H1 (cell line): ENCODE measurements around the gene NKTR. TPM values are rescaled to one million over a fixed set of nuclear protein-coding genes. Genes with fewer than 3 reads are reported as not detected.

Source experiments
- ASH2L ChIP-seq: fragments of 200-600, 300-600 bp; sonication (generic); IDR thresholded peaks from one replicate; pipeline ENCODE4 v1.7.1; 2017; ENCODE audit warnings: low read length
- BACH1 ChIP-seq: IDR thresholded peaks from 2 replicates; pipeline ENCODE4 v1.6.1; 2012; ENCODE audit warnings: low read length, improper control_type of control experiment
- BRCA1 ChIP-seq: IDR thresholded peaks from 2 replicates; pipeline ENCODE4 v1.6.1; 2012; ENCODE audit warnings: low read depth, low read length, improper control_type of control experiment
- CBX8 ChIP-seq: fragments of 300-800, 300-1000 bp; sonication (generic); IDR thresholded peaks from 2 replicates; pipeline ENCODE4 v1.7.1; 2016; ENCODE audit warnings: low read depth, low read length, borderline replicate concordance
- CHD2 ChIP-seq: IDR thresholded peaks from 2 replicates; pipeline ENCODE4 v1.6.1; 2012; ENCODE audit warnings: low read length, improper control_type of control experiment
- CHD7 ChIP-seq: fragments of 300-600 bp; sonication (generic); IDR thresholded peaks from 2 replicates; pipeline ENCODE4 v1.7.1; 2012; ENCODE audit warnings: low read length, moderate library complexity, mild to moderate bottlenecking, inconsistent platforms; ENCODE audit not compliant: insufficient replicate concordance
- EGR1 ChIP-seq: IDR thresholded peaks from 2 replicates; pipeline ENCODE4 v1.6.1; 2011; ENCODE audit warnings: low read depth, low read length, borderline replicate concordance
- JUN ChIP-seq: IDR thresholded peaks from 2 replicates; pipeline ENCODE4 v1.6.1; 2011; ENCODE audit warnings: low read depth, mild to moderate bottlenecking, improper control_type of control experiment, low read length
- MAFK ChIP-seq: IDR thresholded peaks from 2 replicates; pipeline ENCODE4 v1.6.1; 2012; ENCODE audit warnings: low read depth, mild to moderate bottlenecking, improper control_type of control experiment, low read length
- PHF8 ChIP-seq: fragments of 200-600 bp; sonication (generic); conservative IDR thresholded peaks from 2 replicates; pipeline ENCODE4 v1.7.1; 2012; ENCODE audit warnings: low read depth, mild to moderate bottlenecking, inconsistent platforms, low read length, moderate library complexity
- TEAD4 ChIP-seq: IDR thresholded peaks from 2 replicates; pipeline ENCODE4 v1.6.1; 2012; ENCODE audit warnings: low read depth, low read length, inconsistent platforms, mixed read lengths
- polyA plus RNA-seq, 7 experiments: library from polyadenylated mRNA; depleted of rRNA in 3 of 7; stranded (reverse) in 5 of 7; unstranded in 2 of 7; fragments of >200 nt in 5 of 7; fragments of 200-250 nt in 2 of 7; gene quantifications; 1 replicate in 5 of 7; 2 replicates in 1 of 7; 4 replicates in 1 of 7; pipeline versions ENCODE4 v1.2.1 to v1.2.3, GENCODE V29; 2011 to 2013; ENCODE audit warnings: missing spikeins in 2 of 7, mixed read lengths in 2 of 7
- total RNA-seq: library from RNA; stranded (reverse); fragmentation: NEBNext Ultra II Directional; extraction: Animal tissue kit (Norgen Biotek cat#: 25700); gene quantifications from 2 replicates; pipeline ENCODE4 v1.2.1, GENCODE V29; 2021

NKTR gene
- total and polyA plus RNA-seq, 2 of the 8 experiments (the other 6 are each of a cell fraction or from before 2014, with no cell fraction given): 24.1 to 62.2 TPM

GRCh38 chr3:42582474-42583070, 17.9 kb upstream of the NKTR start (continued):
- TF ChIP-seq CHD7: no peak
- no peak for TF ChIP-seq JUN
- no peak for TF ChIP-seq TEAD4
- TF ChIP-seq BACH1: no peak
- TF ChIP-seq CBX8: no peak
- no peak for TF ChIP-seq CHD2
- no peak for TF ChIP-seq EGR1
- no peak for TF ChIP-seq MAFK
- TF ChIP-seq PHF8: no peak
- TF ChIP-seq ASH2L: no peak
- TF ChIP-seq BRCA1: no peak
